ENCODE data around the gene JAZF1. TPM values are rescaled to one million over a fixed set of nuclear protein-coding genes. Genes with fewer than 3 reads are reported as not detected.

The JAZF1 gene
- total RNA-seq, 2 donors from 2014 or later = 13.9 to 16.5 TPM

GRCh38 chr7:28128608-28129007 is 52.0 kb downstream of the JAZF1 start:
- no peak overlapping the region for H3K27ac ChIP-seq
- ATAC-seq (ENCODE audit: insufficient number of reproducible peaks, low FRiP score, low read depth) = no peak
- TF ChIP-seq CTCF (IDR thresholded peaks at IDR 0.05) = no peak
- no peaks in the 10 kb centered on the region for H3K9me3 ChIP-seq
- H3K27me3 ChIP-seq (replicated peaks; ENCODE audit: insufficient read depth) = no peaks in the 10 kb centered on the region
- peaks cover 6 to 27% of the 10 kb centered on the region in 2 donors for H3K4me1 ChIP-seq (ENCODE audit: control insufficient read depth in 1 of 2, low read depth in 2 of 2)
- H3K4me3 ChIP-seq = no peak overlapping the region
- no peaks in the 10 kb centered on the region for H3K36me3 ChIP-seq
- no peak for DNase-seq (ENCODE audit: low spot score)

- Histone ChIP-seq H3K27me3 (replicated peaks; ENCODE audit: insufficient read depth) (no peaks in the 10 kb centered on the region), H3K9me3 (no peaks in the 10 kb centered on the region), H3K4me3 (no peak overlapping the region), H3K4me1 (ENCODE audit: control insufficient read depth in 1 of 2, low read depth in 2 of 2) (peaks cover 6 to 27% of the 10 kb centered on the region in 2 donors), H3K36me3 (no peaks in the 10 kb centered on the region), H3K27ac (no peak overlapping the region)
- ATAC-seq (ENCODE audit: insufficient number of reproducible peaks, low FRiP score, low read depth) (no peak), DNase-seq (ENCODE audit: low spot score) (no peak)
- TF ChIP-seq CTCF (IDR thresholded peaks at IDR 0.05) = no peak
Observed at GRCh38 chr7:28126410-28127041, 54.1 kb downstream of the JAZF1 start.

GRCh38 chr7:28125431-28126409 is 54.9 kb downstream of the JAZF1 start:
- no peak for TF ChIP-seq CTCF (IDR thresholded peaks at IDR 0.05)
- Histone ChIP-seq H3K36me3 (no peaks in the 10 kb centered on the region), H3K9me3 (no peaks in the 10 kb centered on the region), H3K4me1 (ENCODE audit: control insufficient read depth in 1 of 2, low read depth in 2 of 2) (peaks cover 6 to 27% of the 10 kb centered on the region in 2 donors), H3K4me3 (no peak overlapping the region), H3K27me3 (replicated peaks; ENCODE audit: insufficient read depth) (no peaks in the 10 kb centered on the region), H3K27ac (no peak overlapping the region)
- ATAC-seq (ENCODE audit: insufficient number of reproducible peaks, low FRiP score, low read depth) = no peak
- DNase-seq (ENCODE audit: low spot score) = no peak

DNA sequence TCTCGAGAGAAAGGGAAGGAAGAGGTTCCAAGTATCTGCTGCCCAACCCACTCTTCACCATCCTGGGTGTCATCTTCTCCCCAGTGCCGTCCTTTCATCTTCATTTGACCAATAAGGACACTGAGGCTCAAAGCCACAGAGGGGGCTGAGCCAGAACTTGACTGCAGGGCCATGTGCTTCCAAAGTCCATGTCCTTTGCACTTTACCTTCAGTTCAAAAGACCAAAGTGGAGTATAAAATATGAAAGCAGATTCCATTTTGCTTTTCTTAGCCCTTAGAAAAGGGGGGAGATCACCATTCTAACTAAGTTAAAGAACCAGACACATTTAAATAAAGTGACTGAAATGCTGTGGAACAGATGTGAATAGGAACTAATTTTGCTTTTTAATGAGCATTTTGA is 56.2 kb downstream of the JAZF1 start:
- no peak for TF ChIP-seq CTCF (IDR thresholded peaks at IDR 0.05)
- H3K9me3 ChIP-seq = no peaks in the 10 kb centered on the region
- DNase-seq (ENCODE audit: low spot score) (no peak), ATAC-seq (ENCODE audit: insufficient number of reproducible peaks, low FRiP score, low read depth) (no peak)
- H3K27me3 ChIP-seq (replicated peaks; ENCODE audit: insufficient read depth) = no peaks in the 10 kb centered on the region
- H3K27ac ChIP-seq = no peak overlapping the region
- peaks cover 6 to 27% of the 10 kb centered on the region in 2 donors for H3K4me1 ChIP-seq (ENCODE audit: control insufficient read depth in 1 of 2, low read depth in 2 of 2)
- H3K36me3 ChIP-seq = no peaks in the 10 kb centered on the region
- no peak overlapping the region for H3K4me3 ChIP-seq

GRCh38 chr7:28123752-28124151 is 56.8 kb downstream of the JAZF1 start:
- no peak for DNase-seq (ENCODE audit: low spot score)
- Histone ChIP-seq H3K4me1 (ENCODE audit: control insufficient read depth in 1 of 2, low read depth in 2 of 2) (peaks cover 6 to 22% of the 10 kb centered on the region in 2 donors), H3K27me3 (replicated peaks; ENCODE audit: insufficient read depth) (no peaks in the 10 kb centered on the region), H3K27ac (no peak overlapping the region), H3K36me3 (no peaks in the 10 kb centered on the region), H3K4me3 (no peak overlapping the region), H3K9me3 (no peaks in the 10 kb centered on the region)
- no peak for TF ChIP-seq CTCF (IDR thresholded peaks at IDR 0.05)
- ATAC-seq (ENCODE audit: insufficient number of reproducible peaks, low FRiP score, low read depth) = no peak
